Natural killer cell (primary cell): ENCODE measurements around the gene CAPN9. TPM values are rescaled to one million over a fixed set of nuclear protein-coding genes. Genes with fewer than 3 reads are reported as not detected.

Source experiments
- ATAC-seq, 3 donors: fragments of 150-1000 bp in 2 of 3; fragments of 200-7000 bp in 1 of 3; cut with Tn5 transposase; 1 replicate in 1 of 3; 2 replicates in 2 of 3; pipeline ENCODE4 v1.10.0; 2021; ENCODE audit warnings: mild to moderate bottlenecking in 2 of 3, moderate library complexity in 2 of 3
- DNase-seq, 2 donors: peaks; one replicate each; pipeline versions ENCODE4 v3.0.0 to v3.0.0-alpha.2; 2013 to 2021; ENCODE audit warnings: mixed read lengths in 1 of 2
- H3K27ac ChIP-seq: one replicate; pipeline ENCODE4 v1.5.1; 2013; ENCODE audit warnings: mild to moderate bottlenecking, low read length
- H3K27me3 ChIP-seq: one replicate; pipeline ENCODE4 v1.6.1; 2013; ENCODE audit warnings: low read length; ENCODE audit not compliant: control insufficient read depth, insufficient read depth
- H3K36me3 ChIP-seq: one replicate; pipeline ENCODE4 v1.6.1; 2013; ENCODE audit warnings: low read length; ENCODE audit not compliant: control insufficient read depth, insufficient read depth
- H3K4me1 ChIP-seq: one replicate; pipeline ENCODE4 v1.6.1; 2013; ENCODE audit warnings: low read length; ENCODE audit not compliant: control insufficient read depth, insufficient read depth
- H3K4me3 ChIP-seq: one replicate; pipeline ENCODE4 v1.5.1; 2013; ENCODE audit warnings: low read length
- H3K9me3 ChIP-seq: one replicate; pipeline ENCODE4 v1.6.1; 2013; ENCODE audit warnings: low read length; ENCODE audit not compliant: control insufficient read depth, insufficient read depth
- H3K27ac Mint-ChIP-seq, 2 donors: one replicate each; pipeline ENCODE4 v1.8.0; 2022; ENCODE audit warnings: mild to moderate bottlenecking in 2 of 2, mixed read lengths in 2 of 2, moderate library complexity in 1 of 2
- H3K27me3 Mint-ChIP-seq, 2 donors: one replicate each; pipeline ENCODE4 v1.8.0; 2022; ENCODE audit warnings: low read depth in 2 of 2, mixed read lengths in 2 of 2
- H3K36me3 Mint-ChIP-seq: one replicate; pipeline ENCODE4 v1.8.0; 2022; ENCODE audit warnings: mixed read lengths
- H3K4me1 Mint-ChIP-seq, 2 donors: one replicate each; pipeline ENCODE4 v1.8.0; 2022; ENCODE audit warnings: mixed read lengths in 2 of 2
- H3K4me3 Mint-ChIP-seq: one replicate; pipeline ENCODE4 v1.8.0; 2022; ENCODE audit warnings: mild to moderate bottlenecking, moderate library complexity, mixed read lengths
- H3K9me3 Mint-ChIP-seq, 2 donors: one replicate each; pipeline ENCODE4 v1.8.0; 2022; ENCODE audit warnings: mixed read lengths in 2 of 2
- CTCF ChIP-seq: fragments of 200-600 bp; IDR thresholded peaks from one replicate; pipeline ENCODE4 v1.8.0; 2022; ENCODE audit warnings: antibody characterized with exemption
- WGBS: methylation state at CpG from one replicate; pipeline ENCODE4 v1.1.7; 2013; ENCODE audit warnings: missing lambda C conversion rate; ENCODE audit not compliant: insufficient coverage; 5-methylcytosine and 5-hydroxymethylcytosine counted together
- intact Hi-C: fragments of 100-400 bp; cut with micrococcal nuclease; formaldehyde crosslinking; loops from one replicate; pipeline ENCODE4 v1.14.2; 2022
- total RNA-seq, 4 donors: library from RNA; stranded (reverse); fragments of 120-200 nt in 1 of 4; gene quantifications; one replicate each; pipeline versions ENCODE4 v1.2.3 to v1.2.4, GENCODE V29; 2013 to 2022

The CAPN9 gene
- total RNA-seq, 3 donors from 2014 or later (not counting 1 experiment from before 2014, with no cell fraction given), result not detected

DNA sequence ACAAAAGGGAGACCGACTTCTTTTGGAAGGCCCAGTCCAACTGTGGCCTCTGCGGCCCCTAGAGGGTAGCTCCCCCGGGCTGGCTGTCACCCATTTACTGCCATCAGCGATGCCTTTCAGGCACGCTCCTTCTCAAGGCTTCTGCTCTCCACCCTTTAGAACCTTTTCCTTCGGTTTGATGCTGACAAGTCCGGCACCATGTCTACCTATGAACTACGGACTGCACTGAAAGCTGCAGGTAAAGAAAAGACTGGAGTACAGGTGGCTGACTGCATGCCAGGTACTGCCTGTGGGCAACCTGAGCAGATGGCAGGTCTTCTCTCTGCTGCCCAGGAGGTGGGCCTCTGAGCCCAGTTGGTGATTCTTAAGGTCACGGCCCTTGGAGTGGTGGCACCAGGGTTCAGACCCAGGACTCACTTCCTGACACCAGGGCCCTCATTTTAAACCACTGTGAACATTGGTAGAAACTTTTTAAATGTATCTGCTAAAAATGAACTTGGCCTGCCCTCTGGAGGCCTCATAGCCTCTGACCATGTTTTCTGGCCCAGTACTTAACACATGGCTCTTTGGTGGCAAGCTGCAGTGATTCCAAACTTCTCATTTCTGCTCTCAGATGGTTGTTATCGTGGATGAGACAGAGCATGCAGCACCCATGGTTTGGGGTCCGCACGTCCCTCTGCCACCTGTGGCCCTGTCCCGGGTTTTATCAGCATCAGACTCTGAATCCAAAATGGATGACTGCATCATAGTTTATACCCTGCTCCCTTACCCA lies 45.7 kb downstream of the CAPN9 start:
- Mint-ChIP-seq H3K27me3 (peaks cover 8 to 21% of the 10 kb centered on the region in 2 donors), H3K9me3 (no peaks in the 10 kb centered on the region), H3K4me3 (no peak overlapping the region), H3K36me3 (no peaks in the 10 kb centered on the region), H3K27ac (no peak overlapping the region), H3K4me1 (no peaks in the 10 kb centered on the region)
- DNase-seq (no peak), ATAC-seq (no peak)
- Histone ChIP-seq H3K4me3 (no peak overlapping the region), H3K9me3 (no peaks in the 10 kb centered on the region), H3K36me3 (no peaks in the 10 kb centered on the region), H3K27ac (no peak overlapping the region), H3K4me1 (peaks cover 3% of the 10 kb centered on the region), H3K27me3 (no peaks in the 10 kb centered on the region)
- no peak for TF ChIP-seq CTCF
- intact Hi-C loops, result no loop called here
- 92% methylated on average over 13 of the region's 13 CpGs for WGBS

DNA sequence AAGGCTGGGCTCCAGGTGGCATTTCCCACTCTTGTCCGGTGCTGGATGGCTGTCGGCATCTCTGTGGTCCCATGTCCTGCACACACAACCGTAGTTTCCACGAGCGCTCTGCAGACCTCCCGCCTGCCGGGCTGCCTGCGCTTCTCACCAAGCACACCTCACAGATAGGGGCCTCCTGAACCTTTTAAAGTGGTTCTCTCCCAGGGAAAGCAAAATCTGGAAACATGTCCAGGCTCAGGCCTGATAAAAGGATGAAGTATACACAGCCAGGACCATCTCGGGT lies 46.2 kb downstream of the CAPN9 start:
- Mint-ChIP-seq H3K36me3 (no peaks in the 10 kb centered on the region), H3K4me1 (no peaks in the 10 kb centered on the region), H3K27me3 (peaks cover 7 to 19% of the 10 kb centered on the region in 2 donors), H3K9me3 (no peaks in the 10 kb centered on the region), H3K27ac (no peak overlapping the region), H3K4me3 (no peak overlapping the region)
- H3K27me3 ChIP-seq, result no peaks in the 10 kb centered on the region
- H3K36me3 ChIP-seq, result no peaks in the 10 kb centered on the region
- H3K4me1 ChIP-seq, result peaks cover 3% of the 10 kb centered on the region
- no peak overlapping the region for H3K27ac ChIP-seq
- H3K4me3 ChIP-seq, result no peak overlapping the region
- intact Hi-C loops, result no loop called here
- WGBS, result 83% methylated on average over 9 of the region's 9 CpGs
- no peak for TF ChIP-seq CTCF
- DNase-seq (no peak), ATAC-seq (no peak)
- H3K9me3 ChIP-seq, result no peaks in the 10 kb centered on the region

- H3K27ac ChIP-seq, result no peak overlapping the region
- intact Hi-C loops, result no loop called here
- Mint-ChIP-seq H3K4me1 (no peaks in the 10 kb centered on the region), H3K36me3 (no peaks in the 10 kb centered on the region), H3K27me3 (peaks cover 8 to 17% of the 10 kb centered on the region in 2 donors), H3K27ac (no peak overlapping the region), H3K4me3 (no peak overlapping the region), H3K9me3 (no peaks in the 10 kb centered on the region)
- peaks cover 3% of the 10 kb centered on the region for H3K4me1 ChIP-seq
- no peaks in the 10 kb centered on the region for H3K27me3 ChIP-seq
- ATAC-seq (no peak), DNase-seq (no peak)
- TF ChIP-seq CTCF, result no peak
- WGBS, result 82% methylated on average over 5 of the region's 5 CpGs
- no peaks in the 10 kb centered on the region for H3K9me3 ChIP-seq
- H3K4me3 ChIP-seq, result no peak overlapping the region
- H3K36me3 ChIP-seq, result no peaks in the 10 kb centered on the region
These were observed 47.2 kb downstream of the CAPN9 start for GRCh38 chr1:230794431-230794830.
